ENCODE data around the gene NTSR1. TPM values are rescaled to one million over a fixed set of nuclear protein-coding genes. Genes with fewer than 3 reads are reported as not detected.
A peak's percentile ranks its signal among the peaks of the same experiment; 100 is the strongest.

Gene NTSR1
- total and polyA plus RNA-seq, 3 donors from 2014 or later: 0.41 to 1.3 (median 0.81) TPM

- no peak overlapping the region for H3K4me3 ChIP-seq
- no peak overlapping the region for H3K27ac ChIP-seq
- TF ChIP-seq POLR2A (IDR thresholded peaks at IDR 0.05) (no peak), CTCF (IDR thresholded peaks at IDR 0.05) (no peak)
- 86 to 100% methylated on average over 1 to 15 of the region's 15 CpGs for WGBS, 2 donors
- DNase-seq: no peak
- no peaks in the 10 kb centered on the region for H3K9me3 ChIP-seq
- intact Hi-C loops (cut with DNase I; ENCODE audit: low total_unique reads): no loop called here
- peaks cover 10% of the 10 kb centered on the region for H3K4me1 ChIP-seq
- H3K27me3 ChIP-seq: no peaks in the 10 kb centered on the region
- no peaks in the 10 kb centered on the region for H3K36me3 ChIP-seq (ENCODE audit: low read depth, missing control alignments)
These were observed 56.9 kb downstream of the NTSR1 start for GRCh38 chr20:62765432-62766070.

DNA sequence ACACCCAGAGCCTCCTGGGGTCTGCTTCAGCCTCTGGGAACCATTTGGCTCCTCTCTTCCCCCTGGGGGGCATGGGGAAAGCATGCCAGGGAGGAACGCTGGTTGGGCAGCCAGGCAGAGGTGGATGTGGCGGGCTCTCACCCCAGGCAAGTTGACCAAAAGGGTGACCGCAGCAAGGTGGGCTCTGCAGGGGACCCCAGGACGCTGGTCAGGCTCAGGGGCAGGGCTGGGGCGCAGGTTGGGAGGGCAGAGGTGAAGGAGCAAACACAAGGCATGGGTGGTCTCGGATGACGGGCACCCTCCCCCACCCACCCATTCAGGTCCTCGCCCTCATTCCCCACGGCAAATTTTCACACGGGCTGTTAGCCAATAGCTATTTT lies 57.4 kb downstream of the NTSR1 start:
- no peaks in the 10 kb centered on the region for H3K27me3 ChIP-seq
- TF ChIP-seq CTCF (IDR thresholded peaks at IDR 0.05) (no peak), POLR2A (IDR thresholded peaks at IDR 0.05) (no peak)
- no peaks in the 10 kb centered on the region for H3K36me3 ChIP-seq (ENCODE audit: low read depth, missing control alignments)
- no peak for DNase-seq
- H3K9me3 ChIP-seq: no peaks in the 10 kb centered on the region
- intact Hi-C loops (cut with DNase I; ENCODE audit: low total_unique reads): no loop called here
- H3K4me3 ChIP-seq: no peak overlapping the region
- 64% methylated on average over 10 of the region's 10 CpGs for WGBS, 2 donors
- peaks cover 10% of the 10 kb centered on the region for H3K4me1 ChIP-seq
- no peak overlapping the region for H3K27ac ChIP-seq

DNA sequence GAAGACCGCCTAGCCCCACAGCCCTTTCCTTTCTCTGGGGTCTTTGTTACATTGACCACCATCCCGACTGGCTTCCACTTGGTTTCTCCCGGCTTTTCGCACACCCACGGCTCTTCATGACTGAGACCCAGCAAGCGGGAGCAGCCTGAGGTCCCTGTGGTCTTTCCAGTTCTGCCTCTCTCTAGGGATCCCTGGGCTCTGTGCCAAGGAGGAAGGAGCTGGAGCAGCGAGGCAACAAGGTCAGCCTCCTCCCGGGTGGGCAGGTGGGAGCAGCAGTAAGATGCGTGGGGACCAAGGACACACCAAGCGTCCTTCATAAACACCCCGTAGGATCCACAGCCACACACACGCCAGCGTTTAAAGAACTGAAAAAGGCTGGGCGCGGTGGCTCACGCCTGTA lies 58.1 kb downstream of the NTSR1 start:
- Histone ChIP-seq H3K9me3 (no peaks in the 10 kb centered on the region), H3K36me3 (ENCODE audit: low read depth, missing control alignments) (no peaks in the 10 kb centered on the region), H3K4me3 (no peak overlapping the region), H3K4me1 (peaks cover 10% of the 10 kb centered on the region), H3K27me3 (no peaks in the 10 kb centered on the region), H3K27ac (no peak overlapping the region)
- intact Hi-C loops (cut with DNase I; ENCODE audit: low total_unique reads): no loop called here
- TF ChIP-seq POLR2A (IDR thresholded peaks at IDR 0.05): no peak
- TF ChIP-seq CTCF (IDR thresholded peaks at IDR 0.05): no peak
- WGBS, 2 donors: 30 to 55% methylated on average over 16 of the region's 16 CpGs
- DNase-seq: peak; percentile 56

DNA sequence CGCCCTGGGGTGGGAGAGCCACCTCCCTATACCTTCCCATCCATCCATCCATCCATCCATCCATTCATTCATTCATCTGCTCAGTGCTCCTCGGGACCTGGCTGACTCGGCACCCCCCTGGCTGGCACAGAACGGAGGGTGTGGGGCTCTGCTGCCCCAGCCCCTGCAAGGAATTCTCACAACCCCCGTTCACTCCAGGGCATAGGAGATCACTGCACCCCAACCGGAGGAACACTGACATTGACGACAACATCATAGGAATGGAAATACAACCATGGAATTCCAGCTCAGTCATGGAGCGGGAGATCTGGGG lies 59.6 kb downstream of the NTSR1 start:
- 69 to 82% methylated on average over 5 to 8 of the region's 8 CpGs for WGBS, 2 donors
- TF ChIP-seq CTCF (IDR thresholded peaks at IDR 0.05): no peak
- no peak for TF ChIP-seq POLR2A (IDR thresholded peaks at IDR 0.05)

DNA sequence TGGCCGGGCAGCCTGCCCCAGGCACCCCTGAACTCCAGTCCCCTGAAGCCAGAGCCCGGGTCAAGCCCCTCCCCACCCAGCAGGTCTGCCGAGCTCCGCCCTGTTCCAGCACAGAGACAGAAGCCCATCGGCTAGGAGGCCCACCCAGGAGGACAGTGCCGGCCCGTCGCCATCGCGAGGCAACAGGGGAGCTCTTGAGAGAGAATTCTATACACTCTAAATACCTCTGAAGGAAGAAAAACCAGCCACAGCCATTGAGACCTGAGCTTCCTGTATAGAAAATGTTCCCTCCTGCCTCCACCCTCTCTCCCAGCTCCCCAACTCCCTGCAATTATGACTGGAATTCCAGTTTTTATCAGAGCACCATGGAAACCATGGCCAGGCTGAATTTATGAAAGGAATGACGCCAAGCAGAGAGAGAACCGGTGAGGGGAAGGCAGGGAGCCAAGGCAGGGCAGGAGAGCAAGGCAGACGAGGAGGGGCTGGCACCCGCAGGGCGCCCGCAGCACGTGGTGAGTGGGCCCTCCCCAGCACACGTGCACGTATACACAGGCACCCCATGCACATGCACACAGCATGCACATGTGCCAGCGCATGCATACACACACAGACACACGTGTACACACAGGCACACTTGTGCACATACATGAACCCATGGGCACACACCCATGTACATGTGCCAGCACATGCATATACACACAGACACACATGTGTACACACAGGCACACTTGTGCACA lies 60.1 kb downstream of the NTSR1 start:
- no peaks in the 10 kb centered on the region for H3K27me3 ChIP-seq
- no peak overlapping the region for H3K27ac ChIP-seq
- DNase-seq: peak; percentile 72
- intact Hi-C loops (cut with DNase I; ENCODE audit: low total_unique reads): no loop called here
- no peak overlapping the region for H3K4me3 ChIP-seq
- H3K36me3 ChIP-seq (ENCODE audit: low read depth, missing control alignments): no peaks in the 10 kb centered on the region
- H3K4me1 ChIP-seq: peaks cover 22% of the 10 kb centered on the region
- H3K9me3 ChIP-seq: no peaks in the 10 kb centered on the region
- WGBS, 2 donors: 37 to 41% methylated on average over 9 to 21 of the region's 21 CpGs
- TF ChIP-seq CTCF (IDR thresholded peaks at IDR 0.05) (no peak), POLR2A (IDR thresholded peaks at IDR 0.05) (no peak)

More for the DNA sequence above, 59.6 kb downstream of the NTSR1 start:
- Histone ChIP-seq H3K9me3 (no peaks in the 10 kb centered on the region), H3K36me3 (ENCODE audit: low read depth, missing control alignments) (no peaks in the 10 kb centered on the region), H3K27ac (no peak overlapping the region), H3K4me1 (peaks cover 22% of the 10 kb centered on the region), H3K27me3 (no peaks in the 10 kb centered on the region), H3K4me3 (no peak overlapping the region)
- intact Hi-C loops (cut with DNase I; ENCODE audit: low total_unique reads): no loop called here
- no peak for DNase-seq

All from testis (tissue), 3 donors.